Measurements from ENCODE around the gene DMBT1. TPM values are rescaled to one million over a fixed set of nuclear protein-coding genes. Genes with fewer than 3 reads are reported as not detected.
A peak's percentile ranks its signal among the peaks of the same experiment; 100 is the strongest.

The DMBT1 gene
- 0.08 TPM for polyA plus RNA-seq (2012; ENCODE audit: missing spikeins)

DNA sequence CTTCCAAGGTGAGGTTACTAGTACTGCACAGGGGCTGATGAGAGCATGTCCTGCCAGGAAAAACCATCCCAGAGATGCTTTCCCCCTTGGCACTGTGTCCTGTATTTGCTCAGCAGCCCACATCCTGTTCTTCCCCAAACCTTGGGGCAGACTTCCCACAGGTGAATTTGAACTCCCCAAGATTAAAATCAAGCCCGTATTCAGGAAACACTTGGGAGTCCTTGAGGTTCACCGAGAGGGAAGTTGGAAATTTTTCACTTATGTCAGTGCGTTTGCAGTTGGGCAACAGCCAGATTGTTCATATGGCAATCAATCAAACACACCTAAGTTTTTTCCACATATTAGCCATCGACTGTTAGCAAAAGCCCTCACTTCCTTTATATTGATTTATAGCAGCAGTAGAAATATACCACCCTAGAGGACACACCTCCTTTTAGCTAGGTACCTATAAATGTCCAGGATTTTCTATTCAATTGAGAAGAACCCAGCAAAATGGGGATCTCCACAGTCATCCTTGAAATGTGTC lies at the start of gene DMBT1:
Gene DMBT1, plus strand, starts transcription at position 476 of the 526 bp plus-strand sequence. Its CDS starts 17 bp downstream, at position 493.
- no peak for DNase-seq (ENCODE audit: insufficient read length)
- no peak for FAIRE-seq

DNA sequence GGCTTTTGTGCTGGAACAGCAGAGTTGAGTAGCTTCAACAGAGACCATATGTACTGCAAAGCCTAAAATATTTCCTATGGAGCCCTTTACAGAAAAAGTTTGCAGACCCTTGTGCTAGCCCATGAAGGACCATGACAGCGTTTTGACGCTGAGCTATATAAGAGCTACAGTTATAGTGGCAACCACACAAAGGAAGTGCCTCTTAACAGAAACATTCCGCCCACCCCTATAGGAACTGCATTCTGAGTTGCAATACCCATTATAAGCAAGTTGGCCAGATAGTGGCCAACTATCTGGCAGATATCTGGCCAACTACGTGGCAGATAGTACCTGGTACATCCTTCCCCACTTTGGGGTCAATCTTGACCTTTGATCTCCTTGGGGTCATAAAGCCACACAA lies 47.5 kb upstream of the DMBT1 start:
- FAIRE-seq, result no peak
- TF ChIP-seq POLR2A (IDR thresholded peaks at IDR 0.05; ENCODE audit: low read depth, low read length) (no peak), POLR2AphosphoS5 (IDR thresholded peaks at IDR 0.05; ENCODE audit: low read depth, low read length) (no peak), TAF1 (IDR thresholded peaks at IDR 0.05; ENCODE audit: borderline replicate concordance, low read depth, low read length) (no peak)
- no peak for DNase-seq (ENCODE audit: insufficient read length)

More for the DNA sequence above, at the start of gene DMBT1:
- TF ChIP-seq TAF1 (IDR thresholded peaks at IDR 0.05; ENCODE audit: borderline replicate concordance, low read depth, low read length), result no peak
- TF ChIP-seq POLR2A (IDR thresholded peaks at IDR 0.05; ENCODE audit: low read depth, low read length), result no peak
- no peak for TF ChIP-seq POLR2AphosphoS5 (IDR thresholded peaks at IDR 0.05; ENCODE audit: low read depth, low read length)

DNA sequence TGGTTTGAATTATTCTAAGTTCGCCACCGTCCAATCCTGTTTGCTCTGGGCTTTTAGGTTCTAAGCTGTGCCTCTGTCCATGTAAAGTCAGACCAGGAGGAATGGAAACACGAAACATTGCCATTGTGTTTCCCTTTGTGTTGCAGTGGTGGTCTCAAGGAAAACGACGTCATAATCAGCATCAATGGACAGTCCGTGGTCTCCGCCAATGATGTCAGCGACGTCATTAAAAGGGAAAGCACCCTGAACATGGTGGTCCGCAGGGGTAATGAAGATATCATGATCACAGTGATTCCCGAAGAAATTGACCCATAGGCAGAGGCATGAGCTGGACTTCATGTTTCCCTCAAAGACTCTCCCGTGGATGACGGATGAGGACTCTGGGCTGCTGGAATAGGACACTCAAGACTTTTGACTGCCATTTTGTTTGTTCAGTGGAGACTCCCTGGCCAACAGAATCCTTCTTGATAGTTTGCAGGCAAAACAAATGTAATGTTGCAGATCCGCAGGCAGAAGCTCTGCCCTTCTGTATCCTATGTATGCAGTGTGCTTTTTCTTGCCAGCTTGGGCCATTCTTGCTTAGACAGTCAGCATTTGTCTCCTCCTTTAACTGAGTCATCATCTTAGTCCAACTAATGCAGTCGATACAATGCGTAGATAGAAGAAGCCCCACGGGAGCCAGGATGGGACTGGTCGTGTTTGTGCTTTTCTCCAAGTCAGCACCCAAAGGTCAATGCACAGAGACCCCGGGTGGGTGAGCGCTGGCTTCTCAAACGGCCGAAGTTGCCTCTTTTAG lies 46.3 kb upstream of the DMBT1 start:
- no peak for DNase-seq (ENCODE audit: insufficient read length)
- FAIRE-seq, result no peak
- TF ChIP-seq POLR2AphosphoS5 (IDR thresholded peaks at IDR 0.05; ENCODE audit: low read depth, low read length), result no peak
- TF ChIP-seq POLR2A (IDR thresholded peaks at IDR 0.05; ENCODE audit: low read depth, low read length), result no peak
- TF ChIP-seq TAF1 (IDR thresholded peaks at IDR 0.05; ENCODE audit: borderline replicate concordance, low read depth, low read length), result no peak

DNA sequence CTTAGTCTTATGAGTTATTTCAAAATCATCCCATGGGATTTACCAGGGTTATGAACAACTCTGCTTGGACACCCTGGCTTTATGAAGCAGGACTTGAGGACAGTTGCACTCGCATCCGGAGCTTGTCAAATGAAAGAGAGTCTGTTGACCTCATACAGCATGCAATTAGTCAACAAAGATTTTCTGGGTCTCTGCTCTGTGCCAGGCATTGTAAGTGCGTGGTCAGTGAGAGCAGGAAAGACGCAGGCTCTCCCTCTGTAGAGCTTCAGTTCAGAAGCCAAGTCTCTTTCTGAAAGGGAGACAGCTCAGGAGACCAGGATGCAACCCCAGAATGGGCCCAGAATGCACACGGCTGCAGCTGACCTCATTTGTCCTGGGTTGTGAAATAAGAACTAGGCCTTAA lies 45.5 kb upstream of the DMBT1 start:
- FAIRE-seq, result no peak
- TF ChIP-seq POLR2AphosphoS5 (IDR thresholded peaks at IDR 0.05; ENCODE audit: low read depth, low read length) (no peak), TAF1 (IDR thresholded peaks at IDR 0.05; ENCODE audit: borderline replicate concordance, low read depth, low read length) (no peak)
- DNase-seq (ENCODE audit: insufficient read length), result no peak

DNA sequence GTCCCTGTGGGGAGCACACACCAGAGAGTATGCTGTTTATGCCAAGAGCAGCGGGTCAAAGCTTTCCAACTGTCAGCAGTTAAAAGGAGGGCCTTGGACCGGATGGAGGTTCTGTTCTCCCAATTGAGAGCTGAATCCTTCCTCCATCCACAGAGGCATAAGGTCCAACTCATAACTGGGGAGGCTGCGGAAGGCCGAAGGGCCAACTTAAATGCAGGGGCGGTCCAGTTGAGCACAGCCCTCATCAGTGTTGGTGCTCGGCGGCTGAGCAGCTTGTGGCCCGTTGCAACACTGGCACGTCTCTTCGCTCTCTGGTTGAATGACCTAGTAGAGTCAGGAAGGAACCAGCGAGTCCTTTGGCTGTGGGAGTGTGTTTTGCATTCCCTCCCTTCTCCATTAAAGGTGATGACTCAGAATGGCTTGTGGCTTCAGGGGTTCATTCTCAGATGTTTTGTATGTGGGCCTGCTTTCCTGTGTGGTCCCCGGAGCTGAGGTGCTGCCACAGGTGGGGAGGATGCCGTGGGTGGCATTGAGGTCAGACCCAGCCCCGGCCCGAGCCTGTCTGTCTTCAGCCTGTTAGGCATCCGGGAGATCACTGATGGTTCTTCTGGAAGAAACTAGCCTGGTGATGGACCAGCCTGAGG lies 44.8 kb upstream of the DMBT1 start:
- TF ChIP-seq POLR2A (IDR thresholded peaks at IDR 0.05; ENCODE audit: low read depth, low read length) (no peak), TAF1 (IDR thresholded peaks at IDR 0.05; ENCODE audit: borderline replicate concordance, low read depth, low read length) (no peak), POLR2AphosphoS5 (IDR thresholded peaks at IDR 0.05; ENCODE audit: low read depth, low read length) (no peak)
- FAIRE-seq (no peak), DNase-seq (ENCODE audit: insufficient read length) (peak; percentile 35)

DNA sequence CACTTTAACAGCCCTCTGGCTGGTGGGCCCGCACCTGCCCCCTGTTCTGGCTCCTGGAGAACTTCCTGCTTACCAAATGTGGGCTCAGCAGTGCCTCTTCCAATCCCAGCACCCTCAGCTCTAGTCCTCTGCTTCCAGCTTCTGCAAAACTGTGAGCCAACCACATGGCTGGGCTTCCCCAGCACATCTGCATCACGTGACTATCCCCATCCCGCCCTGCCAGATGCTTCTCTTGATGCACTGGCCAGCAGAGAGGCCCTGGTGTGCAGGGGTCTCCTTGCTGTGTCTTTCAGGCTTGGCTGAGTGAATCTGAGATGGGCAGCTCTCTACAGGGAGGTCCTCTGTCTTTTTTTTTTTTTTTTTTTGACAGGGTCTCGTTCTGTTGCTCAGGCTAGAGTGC lies 43.8 kb upstream of the DMBT1 start:
- TF ChIP-seq TAF1 (IDR thresholded peaks at IDR 0.05; ENCODE audit: borderline replicate concordance, low read depth, low read length) (no peak), POLR2AphosphoS5 (IDR thresholded peaks at IDR 0.05; ENCODE audit: low read depth, low read length) (no peak), POLR2A (IDR thresholded peaks at IDR 0.05; ENCODE audit: low read depth, low read length) (no peak)
- FAIRE-seq (no peak), DNase-seq (ENCODE audit: insufficient read length) (no peak)

DNA sequence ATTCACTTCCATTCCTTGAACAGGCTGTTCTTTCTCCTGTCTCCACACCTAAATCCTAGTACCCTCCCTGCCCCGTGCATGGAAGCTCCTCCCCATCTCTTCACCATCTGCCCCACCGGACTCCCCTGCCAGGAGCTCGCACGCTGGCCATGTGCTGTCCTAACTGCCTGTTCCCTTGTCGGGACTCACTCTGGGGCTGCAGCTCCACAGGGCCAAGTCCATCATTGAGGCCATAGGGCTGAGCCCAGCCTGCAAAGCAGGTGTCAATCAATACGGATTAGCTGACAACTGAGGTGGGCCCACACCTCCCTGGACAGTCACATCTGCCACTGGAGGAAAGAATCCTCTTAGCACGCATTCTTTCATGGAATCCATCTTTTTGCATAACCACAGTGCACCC lies 41.4 kb upstream of the DMBT1 start:
- FAIRE-seq (no peak), DNase-seq (ENCODE audit: insufficient read length) (no peak)
- no peak for TF ChIP-seq POLR2AphosphoS5 (IDR thresholded peaks at IDR 0.05; ENCODE audit: low read depth, low read length)
- TF ChIP-seq TAF1 (IDR thresholded peaks at IDR 0.05; ENCODE audit: borderline replicate concordance, low read depth, low read length), result no peak
- TF ChIP-seq POLR2A (IDR thresholded peaks at IDR 0.05; ENCODE audit: low read depth, low read length), result no peak

DNA sequence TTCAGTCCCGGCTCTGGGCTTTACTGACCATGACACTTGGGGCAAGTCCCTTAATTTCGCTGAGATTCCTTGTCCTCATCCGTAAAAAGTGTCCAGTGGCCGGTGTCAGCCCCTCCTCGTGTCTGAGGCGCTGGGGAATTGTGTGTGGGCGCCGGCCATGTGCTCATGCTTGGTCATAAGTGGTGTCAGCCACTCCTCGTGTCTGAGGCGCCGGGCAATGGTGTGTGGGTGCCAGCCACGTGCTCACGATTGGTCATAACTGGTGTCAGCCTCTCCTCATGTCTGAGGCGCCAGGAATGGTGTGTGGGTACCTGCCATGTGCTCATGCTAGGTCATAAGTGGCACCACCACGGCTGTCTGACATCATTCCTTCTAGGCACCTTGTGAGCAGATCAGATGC lies 40.7 kb upstream of the DMBT1 start:
- FAIRE-seq (no peak), DNase-seq (ENCODE audit: insufficient read length) (no peak)
- TF ChIP-seq POLR2AphosphoS5 (IDR thresholded peaks at IDR 0.05; ENCODE audit: low read depth, low read length) (no peak), POLR2A (IDR thresholded peaks at IDR 0.05; ENCODE audit: low read depth, low read length) (no peak), TAF1 (IDR thresholded peaks at IDR 0.05; ENCODE audit: borderline replicate concordance, low read depth, low read length) (no peak)

DNA sequence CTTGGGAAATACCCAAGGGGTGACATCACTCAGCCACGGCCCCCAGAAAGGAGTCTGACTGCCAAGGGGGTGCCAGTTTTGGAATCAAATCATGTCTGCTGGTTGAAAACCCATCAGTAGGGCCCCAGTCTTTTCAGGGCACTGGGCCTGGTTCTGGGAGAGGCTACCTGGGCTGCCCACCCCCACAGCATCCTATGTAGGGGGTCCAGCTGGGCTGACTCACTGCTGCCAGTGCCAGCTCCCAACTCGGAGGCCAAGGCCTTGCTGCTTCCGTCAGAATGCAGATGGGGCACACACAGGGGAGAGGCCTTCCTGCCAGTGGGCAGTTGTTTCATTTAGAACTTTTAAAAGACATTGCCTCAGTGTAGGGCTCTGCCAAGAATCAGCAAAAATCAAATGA lies 39.5 kb upstream of the DMBT1 start:
- DNase-seq (ENCODE audit: insufficient read length) (no peak), FAIRE-seq (no peak)
- TF ChIP-seq POLR2A (IDR thresholded peaks at IDR 0.05; ENCODE audit: low read depth, low read length), result no peak
- no peak for TF ChIP-seq TAF1 (IDR thresholded peaks at IDR 0.05; ENCODE audit: borderline replicate concordance, low read depth, low read length)
- TF ChIP-seq POLR2AphosphoS5 (IDR thresholded peaks at IDR 0.05; ENCODE audit: low read depth, low read length), result no peak

DNA sequence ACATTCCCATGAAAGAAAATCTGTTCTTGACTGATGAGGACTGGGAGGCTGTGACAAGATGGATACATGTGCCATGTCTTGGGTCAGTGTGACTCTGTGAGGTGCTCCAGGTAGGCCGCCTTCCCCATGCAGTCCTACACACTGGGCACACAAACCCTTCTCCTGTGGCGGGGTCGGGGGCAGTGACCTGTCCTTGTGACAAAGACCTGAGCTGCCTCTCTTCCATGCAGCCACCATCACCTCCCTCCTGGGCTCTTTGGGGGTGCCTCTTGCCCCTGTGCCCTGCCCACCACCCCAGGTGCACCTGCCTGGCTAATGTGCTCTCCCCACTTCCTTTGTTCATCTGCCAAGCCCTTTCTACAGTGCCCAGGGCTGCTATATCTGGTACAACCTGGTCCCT lies 35.7 kb upstream of the DMBT1 start:
- no peak for FAIRE-seq
- DNase-seq (ENCODE audit: insufficient read length), result no peak
- TF ChIP-seq POLR2A (IDR thresholded peaks at IDR 0.05; ENCODE audit: low read depth, low read length), result no peak
- TF ChIP-seq POLR2AphosphoS5 (IDR thresholded peaks at IDR 0.05; ENCODE audit: low read depth, low read length), result no peak
- TF ChIP-seq TAF1 (IDR thresholded peaks at IDR 0.05; ENCODE audit: borderline replicate concordance, low read depth, low read length), result no peak

DNA sequence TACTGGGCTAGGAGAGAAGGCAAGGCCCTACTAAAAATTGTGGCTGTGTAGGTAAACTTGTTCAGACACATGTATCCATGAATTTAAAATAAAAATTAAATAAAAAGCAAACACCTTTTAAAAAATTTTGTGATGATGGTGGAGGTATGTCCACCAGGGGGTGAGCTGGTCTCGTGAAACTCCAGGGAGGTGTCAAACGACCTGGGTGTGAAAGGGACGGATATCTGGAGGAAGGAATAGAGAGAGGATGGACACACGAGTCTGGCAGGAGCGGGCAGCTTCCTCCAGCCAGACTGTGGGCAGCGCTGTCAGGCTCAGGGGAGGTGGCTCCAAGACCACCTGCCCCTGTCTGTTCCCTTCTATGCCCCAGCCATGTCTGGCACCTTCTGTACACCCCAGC lies 34.8 kb upstream of the DMBT1 start:
- TF ChIP-seq TAF1 (IDR thresholded peaks at IDR 0.05; ENCODE audit: borderline replicate concordance, low read depth, low read length), result no peak
- TF ChIP-seq POLR2AphosphoS5 (IDR thresholded peaks at IDR 0.05; ENCODE audit: low read depth, low read length), result no peak
- TF ChIP-seq POLR2A (IDR thresholded peaks at IDR 0.05; ENCODE audit: low read depth, low read length), result no peak
- DNase-seq (ENCODE audit: insufficient read length), result no peak
- FAIRE-seq, result no peak

DNA sequence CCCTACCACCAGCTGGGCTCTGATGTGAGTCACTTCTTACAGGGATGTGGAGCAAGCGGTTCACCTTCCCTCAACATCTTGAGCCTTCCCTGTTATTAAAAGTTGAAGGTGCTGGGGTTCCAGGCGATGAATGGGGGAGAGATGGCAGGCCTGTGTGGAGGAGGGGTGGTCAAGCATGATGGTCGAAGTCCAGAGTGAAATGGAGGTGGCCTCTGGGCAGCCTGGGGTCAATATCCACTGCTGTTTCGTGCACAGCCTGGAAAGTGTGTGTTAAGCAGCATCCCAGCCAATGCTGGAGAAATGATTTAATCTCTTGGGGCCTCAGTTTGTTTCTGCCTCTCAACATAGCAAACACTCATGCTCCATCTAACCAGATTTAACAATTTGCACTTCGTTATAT lies 33.7 kb upstream of the DMBT1 start:
- FAIRE-seq (no peak), DNase-seq (ENCODE audit: insufficient read length) (no peak)
- TF ChIP-seq POLR2AphosphoS5 (IDR thresholded peaks at IDR 0.05; ENCODE audit: low read depth, low read length) (no peak), POLR2A (IDR thresholded peaks at IDR 0.05; ENCODE audit: low read depth, low read length) (no peak), TAF1 (IDR thresholded peaks at IDR 0.05; ENCODE audit: borderline replicate concordance, low read depth, low read length) (no peak)
